Right ventricle myocardium superior (tissue), 1 donor: ENCODE results near the gene BMAL2. TPM values are rescaled to one million over a fixed set of nuclear protein-coding genes. Genes with fewer than 3 reads are reported as not detected.

Source experiments
- ATAC-seq: fragments of 200-7000 bp; cut with Tn5 transposase; one replicate; pipeline ENCODE4 v1.9.1; 2020; ENCODE audit warnings: mild to moderate bottlenecking; ENCODE audit not compliant: poor library complexity
- DNase-seq: peaks from one replicate; pipeline ENCODE4 v3.0.0-alpha.2; 2020
- intact Hi-C: fragments of 100-400 bp; cut with DNase I; formaldehyde crosslinking; loops from one replicate; pipeline ENCODE4 v1.11.2; 2022
- total RNA-seq: library from RNA; stranded (reverse); fragmentation: NEBNext Ultra II Directional; extraction: Animal tissue kit (Norgen Biotek cat#: 25700); gene quantifications from one replicate; pipeline ENCODE4 v1.2.1, GENCODE V29; 2021
- donor health status: DM: no; HTN: yes; CAD: no; lungs with severe emphysema.

The BMAL2 gene
- total RNA-seq, 1 donor from 2014 or later: 1.1 TPM

- DNase-seq (no peak), ATAC-seq (no peak)
- intact Hi-C loops: loop anchor here (5.0 kb wide), 1 partner anchor 287 kb away; the partner anchor contains the start of gene MED21
Observed at GRCh38 chr12:27309293-27309994, 23.2 kb upstream of the BMAL2 start.

DNA sequence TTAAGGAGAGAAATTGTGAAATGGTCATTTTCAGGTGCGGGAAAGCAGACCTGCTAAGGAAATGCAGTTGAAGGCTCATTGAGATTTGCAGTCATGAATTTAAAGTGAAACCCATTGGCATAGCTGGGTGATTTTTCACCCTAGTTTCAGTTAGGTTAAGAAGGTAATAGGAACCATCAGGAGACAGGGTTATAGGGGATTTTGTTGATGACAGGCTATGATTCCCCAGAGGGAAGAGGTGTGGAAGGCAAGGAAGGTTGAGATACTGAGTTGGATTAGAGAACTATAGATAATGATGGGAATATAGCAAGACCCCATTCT is 22.7 kb upstream of the BMAL2 start:
- intact Hi-C loops: loop anchor here (5.0 kb wide), 1 partner anchor 288 kb away; the partner anchor contains the start of gene MED21
- ATAC-seq (no peak), DNase-seq (no peak)

- ATAC-seq (no peak), DNase-seq (no peak)
- intact Hi-C loops: no loop called here
Observed at GRCh38 chr12:27316947-27317346, 15.7 kb upstream of the BMAL2 start.

DNA sequence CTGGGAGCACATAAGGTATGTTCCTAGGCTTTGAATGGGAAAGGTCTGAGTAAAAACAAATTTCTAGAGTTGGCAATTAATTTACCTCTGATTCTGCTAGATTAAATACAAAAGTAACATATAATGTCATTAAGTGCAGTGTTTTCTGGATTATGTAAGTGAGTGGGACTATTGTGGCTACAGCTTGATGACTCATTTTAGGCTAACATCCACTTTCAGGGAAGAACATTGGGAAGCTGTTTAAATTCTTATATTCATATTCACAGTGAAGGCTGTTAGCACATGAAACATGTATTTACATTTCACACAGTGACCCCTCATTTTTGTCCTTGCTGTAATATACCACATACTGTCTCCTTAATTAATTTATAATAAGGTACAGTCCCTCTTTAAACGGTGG is 13.2 kb upstream of the BMAL2 start:
- no peak for DNase-seq
- no peak for ATAC-seq
- intact Hi-C loops: no loop called here

DNA sequence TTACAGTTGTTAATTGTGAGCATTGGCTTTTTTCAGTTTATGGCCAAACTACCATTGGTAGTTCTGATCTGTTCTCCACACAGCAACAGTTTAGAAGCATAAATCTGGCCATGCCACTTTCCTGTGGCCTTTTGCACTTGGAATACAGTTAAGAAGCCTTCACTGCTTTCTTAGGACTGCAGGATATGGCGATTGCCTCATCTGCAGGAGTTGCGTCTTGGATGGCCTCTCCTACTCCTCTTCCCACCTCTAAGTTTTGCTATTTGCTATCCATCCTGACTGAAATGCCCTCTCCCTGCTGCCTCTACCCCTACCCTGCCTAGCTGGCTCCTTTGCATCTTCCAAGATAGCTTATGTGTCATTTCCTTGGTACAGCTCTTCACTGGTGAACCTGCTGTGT is 12.8 kb upstream of the BMAL2 start:
- ATAC-seq: no peak
- intact Hi-C loops: no loop called here
- no peak for DNase-seq

DNA sequence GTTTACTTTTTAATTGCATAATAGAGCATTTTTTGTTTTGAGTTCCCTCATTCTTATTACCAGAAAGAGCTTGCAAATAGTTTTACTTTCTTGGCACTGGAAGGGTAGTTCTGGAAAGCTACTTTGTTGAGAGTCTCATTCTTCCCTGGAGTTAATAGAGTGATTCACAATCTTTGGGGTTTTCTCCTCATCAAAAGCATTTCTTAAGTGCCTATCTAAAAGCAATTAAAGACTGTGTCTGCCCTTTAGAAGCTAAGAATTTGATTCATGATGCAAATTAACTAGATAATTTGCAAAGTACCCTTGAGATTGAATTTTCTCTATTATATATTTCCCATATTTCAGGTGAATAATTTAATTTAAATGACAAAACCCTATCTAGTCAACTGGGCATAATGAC is 8.1 kb upstream of the BMAL2 start:
- ATAC-seq (no peak), DNase-seq (no peak)
- intact Hi-C loops: no loop called here

GRCh38 chr12:27330846-27331245 is 1.8 kb upstream of the BMAL2 start:
- ATAC-seq (no peak), DNase-seq (no peak)
- intact Hi-C loops: loop anchor here (10.0 kb wide), 1 partner anchor 324 kb away; no protein-coding TSS in a partner anchor

- intact Hi-C loops: loop anchor here (10.0 kb wide), 1 partner anchor 323 kb away; no protein-coding TSS in a partner anchor
- DNase-seq (no peak), ATAC-seq (no peak)
Observed at GRCh38 chr12:27331291-27331926, 1.2 kb upstream of the BMAL2 start.

DNA sequence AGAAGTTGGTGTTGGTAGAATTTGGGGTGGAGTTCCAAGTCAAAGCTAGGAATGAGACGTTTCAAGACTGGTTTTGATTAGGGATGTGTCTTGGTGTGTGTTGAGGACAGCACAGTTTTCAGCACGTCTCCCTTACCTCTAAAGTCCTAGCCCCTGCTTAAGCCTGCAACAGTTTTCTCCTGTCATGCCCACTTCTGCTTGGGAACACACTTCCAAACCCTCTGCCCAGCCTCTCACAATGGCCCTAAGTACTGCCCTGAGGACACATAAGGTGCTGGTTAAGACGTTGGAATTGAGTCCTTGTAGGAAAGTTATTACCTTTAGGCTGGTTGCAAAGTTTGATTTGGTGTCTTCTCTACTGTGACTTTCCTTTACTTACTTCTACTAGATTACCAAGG is 710 bp upstream of the BMAL2 start:
- ATAC-seq (no peak), DNase-seq (no peak)
- intact Hi-C loops: loop anchor here (10.0 kb wide), 1 partner anchor 323 kb away; no protein-coding TSS in a partner anchor

DNA sequence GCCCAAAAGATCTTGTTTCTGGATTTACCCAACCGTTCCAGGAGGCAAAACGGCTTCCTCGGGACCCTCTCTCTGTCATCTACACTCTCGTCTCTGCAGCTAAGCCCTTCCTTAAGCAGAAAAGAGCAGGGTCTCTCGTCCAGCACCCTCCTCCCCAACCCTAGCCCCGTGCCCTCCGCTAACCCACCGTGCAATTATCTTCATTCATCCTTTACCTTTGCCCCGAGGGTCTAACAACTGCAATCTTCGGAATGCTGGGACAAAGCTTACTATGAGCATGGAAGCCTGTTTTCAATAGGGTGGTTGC is 276 bp upstream of the BMAL2 start:
- DNase-seq (no peak), ATAC-seq (no peak)
- intact Hi-C loops: loop anchor here (10.0 kb wide), 1 partner anchor 322 kb away; no protein-coding TSS in a partner anchor

GRCh38 chr12:27333403-27334009 is 870 bp downstream of the BMAL2 start:
- DNase-seq (peak; percentile 71), ATAC-seq (peak; percentile 34)
- intact Hi-C loops: loop anchor here (10.0 kb wide), 1 partner anchor 321 kb away; no protein-coding TSS in a partner anchor

- DNase-seq: no peak
- intact Hi-C loops: loop anchor here (10.0 kb wide), 1 partner anchor 321 kb away; no protein-coding TSS in a partner anchor
- ATAC-seq: no peak
Observed at GRCh38 chr12:27334042-27334720, 1.5 kb downstream of the BMAL2 start.

DNA sequence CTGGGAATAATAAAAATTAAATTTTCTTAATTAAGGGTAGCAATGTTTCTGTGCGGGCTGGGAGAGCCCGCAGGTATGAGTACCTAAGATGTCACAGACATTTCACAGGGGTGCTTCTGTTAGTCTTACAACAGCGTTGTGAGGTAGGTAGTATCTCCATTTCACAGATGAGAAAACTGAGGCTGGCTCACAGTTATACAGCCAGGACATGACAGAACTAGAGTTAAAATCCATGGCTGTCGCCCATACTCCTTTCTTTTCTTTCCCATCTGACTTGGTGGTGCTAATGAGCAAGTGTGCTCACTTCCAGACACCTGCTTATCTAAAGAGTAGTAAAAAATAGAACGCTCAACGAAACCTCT is 2.1 kb downstream of the BMAL2 start:
- no peak for DNase-seq
- ATAC-seq: no peak
- intact Hi-C loops: loop anchor here (10.0 kb wide), 1 partner anchor 320 kb away; no protein-coding TSS in a partner anchor

DNA sequence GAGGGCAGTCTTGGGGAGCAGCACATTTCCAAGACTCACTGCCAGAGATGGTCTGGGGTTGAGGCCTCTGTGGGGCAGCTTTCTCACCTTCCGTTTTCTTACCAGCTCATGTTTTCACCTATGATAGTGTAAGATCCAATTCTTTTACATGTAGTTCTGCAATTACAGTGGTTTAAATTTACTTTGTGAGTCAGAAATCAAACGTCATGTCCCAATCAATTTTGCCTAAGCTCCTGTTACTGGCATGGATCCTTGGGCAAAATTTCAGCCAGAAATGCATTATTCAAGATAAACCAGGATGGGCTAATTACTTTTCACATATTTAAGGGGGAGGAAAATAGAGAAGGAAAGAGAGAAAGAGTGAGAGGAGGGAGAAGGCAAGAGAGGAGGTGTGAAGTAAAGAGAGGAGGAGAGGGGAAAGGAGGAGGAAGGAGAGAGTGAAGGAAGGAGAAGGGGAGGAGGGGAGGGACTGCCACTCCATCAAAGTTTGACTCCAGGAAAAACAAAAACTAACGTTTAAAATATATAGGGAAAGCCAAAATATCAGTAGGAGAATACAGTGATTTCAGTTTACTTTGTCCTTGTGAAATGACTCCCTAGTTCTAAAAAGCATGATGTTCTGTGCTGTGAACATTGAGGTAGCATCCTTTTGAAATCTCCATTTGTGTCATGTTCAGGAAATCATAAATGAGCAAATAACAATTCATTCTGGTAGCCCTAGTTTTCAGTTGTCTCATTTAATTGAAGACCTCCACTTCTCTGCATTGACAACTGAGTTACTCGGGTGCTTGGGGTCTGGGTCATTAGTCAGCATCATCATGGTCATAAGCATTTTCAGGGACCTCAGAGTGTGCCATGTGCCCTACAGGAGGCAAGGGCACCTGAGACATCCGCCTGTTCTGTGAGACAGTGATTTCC is 3.0 kb downstream of the BMAL2 start:
- intact Hi-C loops: loop anchor here (10.0 kb wide), 1 partner anchor 319 kb away; no protein-coding TSS in a partner anchor
- no peak for ATAC-seq
- no peak for DNase-seq

DNA sequence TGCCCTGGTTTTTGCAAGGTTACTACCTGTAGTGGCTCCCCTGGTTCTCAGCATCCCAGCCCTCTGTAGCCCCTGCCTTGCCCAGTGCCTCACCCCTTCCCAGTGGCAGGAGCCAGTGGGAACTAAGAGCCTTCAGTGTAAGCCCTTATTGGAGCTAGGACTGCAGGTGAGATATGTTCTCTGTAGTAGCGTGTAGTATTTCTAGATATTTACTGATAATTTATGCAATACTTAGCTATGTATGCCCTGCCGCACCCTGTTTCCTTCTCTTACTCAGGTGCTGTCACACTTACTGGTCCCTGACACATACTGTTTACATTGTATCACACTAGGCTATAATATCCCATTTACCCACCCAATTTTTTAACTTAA is 3.6 kb downstream of the BMAL2 start:
- ATAC-seq: no peak

DNA sequence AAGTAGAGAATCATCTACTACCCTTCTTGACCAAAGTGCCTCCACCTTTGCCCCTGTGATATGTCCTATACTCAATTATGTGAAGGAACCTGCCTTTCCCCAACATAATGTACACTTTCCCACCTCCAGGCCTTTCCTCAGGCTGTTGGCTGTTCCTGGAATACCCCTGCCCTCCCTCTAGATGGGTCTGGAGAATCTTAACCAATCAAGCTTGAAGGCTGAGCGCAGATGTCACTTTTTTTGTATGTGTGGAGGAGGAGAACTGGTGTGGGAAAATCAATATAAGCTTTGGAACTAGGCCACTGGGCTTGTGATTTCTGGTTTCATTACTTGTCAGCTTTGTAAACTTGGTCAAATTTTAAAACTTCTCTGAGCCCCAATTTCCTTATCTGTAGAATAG is 4.7 kb downstream of the BMAL2 start:
- DNase-seq: no peak
- intact Hi-C loops: loop anchor here (10.0 kb wide), 1 partner anchor 317 kb away; no protein-coding TSS in a partner anchor
- ATAC-seq: no peak

More for the DNA sequence above, 3.6 kb downstream of the BMAL2 start:
- intact Hi-C loops: loop anchor here (10.0 kb wide), 1 partner anchor 319 kb away; no protein-coding TSS in a partner anchor
- DNase-seq: no peak

- no peak for ATAC-seq
- intact Hi-C loops: loop anchor here (10.0 kb wide), 1 partner anchor 316 kb away; no protein-coding TSS in a partner anchor
- DNase-seq: no peak
Observed at GRCh38 chr12:27338473-27338872, 5.8 kb downstream of the BMAL2 start.

DNA sequence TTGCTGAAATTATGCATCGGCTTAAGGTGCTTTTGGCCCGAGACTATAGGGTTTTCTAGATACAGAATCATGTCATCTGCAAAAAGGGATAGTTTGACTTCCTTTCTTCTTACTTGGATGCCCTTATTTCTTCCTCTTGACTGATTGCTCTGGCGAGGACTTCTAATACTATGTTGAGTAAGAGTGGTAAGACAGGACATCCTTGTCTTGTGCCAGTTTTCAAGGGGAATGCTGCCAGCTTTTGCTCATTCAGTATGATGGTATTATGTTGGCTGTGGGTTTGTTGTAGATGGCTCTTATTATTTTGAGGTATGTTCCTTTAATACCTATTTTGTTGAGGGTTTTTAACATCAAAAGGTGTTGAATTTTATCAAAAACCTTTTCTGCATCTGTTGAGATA is 8.3 kb downstream of the BMAL2 start:
- intact Hi-C loops: no loop called here
- ATAC-seq: no peak
- DNase-seq: no peak
